Adrenal gland (tissue), 5 donors: ENCODE data around the gene ASTN2.

Experiments
- POLR2A ChIP-seq, 2 donors: fragments of 450-650 bp; IDR thresholded peaks; one replicate each; pipeline ENCODE4 v1.6.1; 2017; ENCODE audit warnings: antibody characterized with exemption in 2 of 2, mild to moderate bottlenecking in 2 of 2, moderate library complexity in 1 of 2
- TF ChIP-seq, protein P1 (sequence below), 6 experiments: fragments of 450-650 bp in 4 of 6; fragments of 200-600 bp in 2 of 6; sonication (generic) in 1 of 6; IDR thresholded peaks; 1 replicate in 5 of 6; 2 replicates in 1 of 6; pipeline versions ENCODE4 v1.5.1 to v1.8.0; 2016 to 2021; ENCODE audit warnings: antibody characterized with exemption in 6 of 6, mild to moderate bottlenecking in 2 of 6, moderate library complexity in 1 of 6
- donor health status: DM: no; HTN: no; CAD: no.

DNA sequence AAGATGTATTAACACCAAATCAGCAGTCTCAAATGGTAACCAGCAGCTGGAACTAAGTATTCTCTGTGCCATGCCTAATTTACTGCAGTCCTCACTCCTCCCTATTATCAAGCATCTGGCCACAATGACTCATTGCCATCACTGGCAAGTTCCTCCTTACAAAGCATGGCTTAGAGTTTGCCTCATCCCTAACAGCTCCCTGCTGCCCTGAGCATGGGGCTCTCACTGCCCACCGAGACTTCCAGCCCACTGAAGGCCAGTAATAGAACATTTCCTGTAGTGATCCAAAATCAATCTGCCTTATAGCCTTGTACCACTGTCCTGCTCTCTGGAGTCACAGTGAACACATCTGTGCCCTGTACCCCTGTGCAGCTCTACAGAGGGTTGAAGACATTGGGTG lies 939.7 kb downstream of the ASTN2 start:
- TF ChIP-seq, protein P1, sequence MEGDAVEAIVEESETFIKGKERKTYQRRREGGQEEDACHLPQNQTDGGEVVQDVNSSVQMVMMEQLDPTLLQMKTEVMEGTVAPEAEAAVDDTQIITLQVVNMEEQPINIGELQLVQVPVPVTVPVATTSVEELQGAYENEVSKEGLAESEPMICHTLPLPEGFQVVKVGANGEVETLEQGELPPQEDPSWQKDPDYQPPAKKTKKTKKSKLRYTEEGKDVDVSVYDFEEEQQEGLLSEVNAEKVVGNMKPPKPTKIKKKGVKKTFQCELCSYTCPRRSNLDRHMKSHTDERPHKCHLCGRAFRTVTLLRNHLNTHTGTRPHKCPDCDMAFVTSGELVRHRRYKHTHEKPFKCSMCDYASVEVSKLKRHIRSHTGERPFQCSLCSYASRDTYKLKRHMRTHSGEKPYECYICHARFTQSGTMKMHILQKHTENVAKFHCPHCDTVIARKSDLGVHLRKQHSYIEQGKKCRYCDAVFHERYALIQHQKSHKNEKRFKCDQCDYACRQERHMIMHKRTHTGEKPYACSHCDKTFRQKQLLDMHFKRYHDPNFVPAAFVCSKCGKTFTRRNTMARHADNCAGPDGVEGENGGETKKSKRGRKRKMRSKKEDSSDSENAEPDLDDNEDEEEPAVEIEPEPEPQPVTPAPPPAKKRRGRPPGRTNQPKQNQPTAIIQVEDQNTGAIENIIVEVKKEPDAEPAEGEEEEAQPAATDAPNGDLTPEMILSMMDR (IDR thresholded peaks at IDR 0.05) = no peak
- TF ChIP-seq POLR2A (IDR thresholded peaks at IDR 0.05) = no peak
